Body of pancreas (tissue), 4 donors: ENCODE results near the gene ADAMTSL5.

ENCODE experiments used
- CTCF ChIP-seq, 7 experiments: fragments of 450-650 bp in 4 of 7; fragments of 200-600 bp in 3 of 7; sonication (generic) in 3 of 7; IDR thresholded peaks; one replicate each; pipeline ENCODE4 v1.5.1; 2016 to 2019; ENCODE audit warnings: antibody characterized with exemption in 7 of 7
- POLR2A ChIP-seq, 3 donors: fragments of 450-650 bp; IDR thresholded peaks; one replicate each; pipeline ENCODE4 v1.6.1; 2016; ENCODE audit warnings: antibody characterized with exemption in 3 of 3, mild to moderate bottlenecking in 2 of 3

- no peak for TF ChIP-seq CTCF (IDR thresholded peaks at IDR 0.05)
- no peak for TF ChIP-seq POLR2A (IDR thresholded peaks at IDR 0.05)
Measured at GRCh38 chr19:1470055-1470304, 42.8 kb downstream of the ADAMTSL5 start.
